Ishikawa (cell line): ENCODE results near the gene ATF7IP2.

Experiments
- CEBPB ChIP-seq: IDR thresholded peaks from 2 replicates; pipeline ENCODE4 v1.6.1; 2012
- CREB1 ChIP-seq: IDR thresholded peaks from 2 replicates; pipeline ENCODE4 v1.6.1; 2012; ENCODE audit warnings: low read depth
- EGR1 ChIP-seq: IDR thresholded peaks from 2 replicates; pipeline ENCODE4 v1.6.1; 2012
- EP300 ChIP-seq: IDR thresholded peaks from 2 replicates; pipeline ENCODE4 v1.6.1; 2012; ENCODE audit warnings: borderline replicate concordance
- FOXM1 ChIP-seq: IDR thresholded peaks from 2 replicates; pipeline ENCODE4 v1.6.1; 2012; ENCODE audit warnings: low read depth, borderline replicate concordance
- NFIC ChIP-seq: IDR thresholded peaks from 2 replicates; pipeline ENCODE4 v1.6.1; 2012
- RAD21 ChIP-seq: IDR thresholded peaks from 2 replicates; pipeline ENCODE4 v1.6.1; 2012; ENCODE audit warnings: low read depth
- TAF1 ChIP-seq: IDR thresholded peaks from 2 replicates; pipeline ENCODE4 v1.6.1; 2012; ENCODE audit warnings: low read depth, mild to moderate bottlenecking
- TCF12 ChIP-seq: IDR thresholded peaks from 2 replicates; pipeline ENCODE4 v1.6.1; 2012; ENCODE audit warnings: low read depth
- TEAD4 ChIP-seq: IDR thresholded peaks from 2 replicates; pipeline ENCODE4 v1.6.1; 2012
- YY1 ChIP-seq: IDR thresholded peaks from 2 replicates; pipeline ENCODE4 v1.6.1; 2012; ENCODE audit warnings: low read depth
- ZBTB7A ChIP-seq: IDR thresholded peaks from 2 replicates; pipeline ENCODE4 v1.6.1; 2012; ENCODE audit warnings: low read depth
- TF ChIP-seq, protein P1 (sequence below): IDR thresholded peaks from 2 replicates; pipeline ENCODE4 v1.6.1; 2012
- TF ChIP-seq, protein P2 (sequence below): IDR thresholded peaks from 2 replicates; pipeline ENCODE4 v1.6.1; 2012
- TF ChIP-seq, protein P3 (sequence below): IDR thresholded peaks from 2 replicates; pipeline ENCODE4 v1.6.1; 2012; ENCODE audit warnings: low read depth, mild to moderate bottlenecking

ATF7IP2 gene

DNA sequence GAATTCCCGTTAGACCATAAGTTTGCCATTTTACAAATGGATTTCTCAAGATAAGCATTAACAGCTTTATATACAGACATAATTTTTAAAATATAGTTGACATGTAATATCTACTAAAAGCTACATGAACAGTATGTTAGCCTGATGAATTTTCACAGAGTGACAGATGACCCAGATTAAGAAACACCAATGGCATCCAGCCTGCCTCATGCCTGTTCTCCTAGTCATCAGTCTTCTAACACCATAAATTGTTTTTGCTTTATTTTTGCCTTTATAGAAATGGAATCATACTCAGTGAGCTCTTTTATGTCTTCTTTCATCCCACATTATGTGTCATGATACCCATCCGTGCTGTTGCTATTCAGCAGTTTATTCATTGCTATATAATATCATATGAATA, 80.0 kb downstream of the ATF7IP2 start:
- TF ChIP-seq, protein P1, sequence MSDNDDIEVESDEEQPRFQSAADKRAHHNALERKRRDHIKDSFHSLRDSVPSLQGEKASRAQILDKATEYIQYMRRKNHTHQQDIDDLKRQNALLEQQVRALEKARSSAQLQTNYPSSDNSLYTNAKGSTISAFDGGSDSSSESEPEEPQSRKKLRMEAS, result no peak
- no peak for TF ChIP-seq NFIC
- TF ChIP-seq FOXM1, result no peak
- no peak for TF ChIP-seq RAD21
- no peak for TF ChIP-seq CEBPB
- no peak for TF ChIP-seq TEAD4
- TF ChIP-seq, protein P2, sequence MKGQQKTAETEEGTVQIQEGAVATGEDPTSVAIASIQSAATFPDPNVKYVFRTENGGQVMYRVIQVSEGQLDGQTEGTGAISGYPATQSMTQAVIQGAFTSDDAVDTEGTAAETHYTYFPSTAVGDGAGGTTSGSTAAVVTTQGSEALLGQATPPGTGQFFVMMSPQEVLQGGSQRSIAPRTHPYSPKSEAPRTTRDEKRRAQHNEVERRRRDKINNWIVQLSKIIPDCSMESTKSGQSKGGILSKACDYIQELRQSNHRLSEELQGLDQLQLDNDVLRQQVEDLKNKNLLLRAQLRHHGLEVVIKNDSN, result no peak
- TF ChIP-seq, protein P3, sequence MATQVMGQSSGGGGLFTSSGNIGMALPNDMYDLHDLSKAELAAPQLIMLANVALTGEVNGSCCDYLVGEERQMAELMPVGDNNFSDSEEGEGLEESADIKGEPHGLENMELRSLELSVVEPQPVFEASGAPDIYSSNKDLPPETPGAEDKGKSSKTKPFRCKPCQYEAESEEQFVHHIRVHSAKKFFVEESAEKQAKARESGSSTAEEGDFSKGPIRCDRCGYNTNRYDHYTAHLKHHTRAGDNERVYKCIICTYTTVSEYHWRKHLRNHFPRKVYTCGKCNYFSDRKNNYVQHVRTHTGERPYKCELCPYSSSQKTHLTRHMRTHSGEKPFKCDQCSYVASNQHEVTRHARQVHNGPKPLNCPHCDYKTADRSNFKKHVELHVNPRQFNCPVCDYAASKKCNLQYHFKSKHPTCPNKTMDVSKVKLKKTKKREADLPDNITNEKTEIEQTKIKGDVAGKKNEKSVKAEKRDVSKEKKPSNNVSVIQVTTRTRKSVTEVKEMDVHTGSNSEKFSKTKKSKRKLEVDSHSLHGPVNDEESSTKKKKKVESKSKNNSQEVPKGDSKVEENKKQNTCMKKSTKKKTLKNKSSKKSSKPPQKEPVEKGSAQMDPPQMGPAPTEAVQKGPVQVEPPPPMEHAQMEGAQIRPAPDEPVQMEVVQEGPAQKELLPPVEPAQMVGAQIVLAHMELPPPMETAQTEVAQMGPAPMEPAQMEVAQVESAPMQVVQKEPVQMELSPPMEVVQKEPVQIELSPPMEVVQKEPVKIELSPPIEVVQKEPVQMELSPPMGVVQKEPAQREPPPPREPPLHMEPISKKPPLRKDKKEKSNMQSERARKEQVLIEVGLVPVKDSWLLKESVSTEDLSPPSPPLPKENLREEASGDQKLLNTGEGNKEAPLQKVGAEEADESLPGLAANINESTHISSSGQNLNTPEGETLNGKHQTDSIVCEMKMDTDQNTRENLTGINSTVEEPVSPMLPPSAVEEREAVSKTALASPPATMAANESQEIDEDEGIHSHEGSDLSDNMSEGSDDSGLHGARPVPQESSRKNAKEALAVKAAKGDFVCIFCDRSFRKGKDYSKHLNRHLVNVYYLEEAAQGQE, result no peak
- TF ChIP-seq CREB1, result no peak
- TF ChIP-seq EGR1, result no peak
- no peak for TF ChIP-seq TCF12
- no peak for TF ChIP-seq ZBTB7A
- no peak for TF ChIP-seq TAF1
- TF ChIP-seq EP300, result no peak
- TF ChIP-seq YY1, result no peak

DNA sequence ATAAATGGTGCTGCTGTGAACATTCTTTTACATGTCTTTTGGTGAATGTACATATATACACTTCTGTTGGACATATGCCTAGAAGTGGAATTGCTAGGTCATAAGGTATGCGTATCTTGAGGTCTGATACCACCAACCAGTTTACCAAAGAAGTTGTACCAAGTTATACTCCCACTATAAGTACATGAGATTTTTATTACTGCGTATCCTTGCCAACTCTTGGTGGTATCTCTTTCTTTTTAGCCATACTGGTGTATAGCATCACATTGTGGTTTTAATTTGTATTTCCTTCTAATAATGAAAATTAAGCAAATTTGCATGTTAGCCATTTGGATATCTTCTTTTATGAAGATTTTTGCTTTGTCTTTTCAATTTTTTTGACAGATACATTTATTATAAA, 80.5 kb downstream of the ATF7IP2 start:
- no peak for TF ChIP-seq YY1
- no peak for TF ChIP-seq EP300
- TF ChIP-seq TAF1, result no peak
- no peak for TF ChIP-seq FOXM1
- no peak for TF ChIP-seq CEBPB
- TF ChIP-seq ZBTB7A, result no peak
- TF ChIP-seq EGR1, result no peak
- TF ChIP-seq, protein P3, result no peak
- no peak for TF ChIP-seq RAD21
- no peak for TF ChIP-seq TCF12
- no peak for TF ChIP-seq CREB1
- TF ChIP-seq, protein P1, result no peak
- TF ChIP-seq, protein P2, result no peak
- TF ChIP-seq NFIC, result no peak
- TF ChIP-seq TEAD4, result no peak

DNA sequence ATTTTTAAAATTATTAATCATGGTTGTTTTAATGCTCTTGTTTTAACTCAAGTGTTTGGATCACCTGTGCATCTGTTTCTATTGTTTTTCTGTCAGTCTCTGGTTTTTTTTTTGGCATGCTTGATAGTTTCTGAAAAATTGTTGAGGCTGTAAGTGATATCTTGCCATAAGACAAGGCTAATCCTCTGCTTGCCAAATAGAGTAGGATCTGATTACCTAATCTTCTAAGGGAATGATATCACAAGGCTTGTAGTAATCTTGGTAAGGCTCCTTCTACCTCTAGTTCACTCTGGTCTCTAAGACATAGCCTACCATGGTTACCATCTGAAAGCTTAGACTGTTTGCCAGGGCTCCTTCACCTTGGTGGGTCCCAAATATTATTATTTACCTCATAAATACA, 81.0 kb downstream of the ATF7IP2 start:
- TF ChIP-seq YY1 (no peak), NFIC (no peak), CREB1 (no peak), EP300 (no peak), TEAD4 (no peak), TCF12 (no peak)
- TF ChIP-seq, protein P3, result no peak
- TF ChIP-seq, protein P1, result no peak

DNA sequence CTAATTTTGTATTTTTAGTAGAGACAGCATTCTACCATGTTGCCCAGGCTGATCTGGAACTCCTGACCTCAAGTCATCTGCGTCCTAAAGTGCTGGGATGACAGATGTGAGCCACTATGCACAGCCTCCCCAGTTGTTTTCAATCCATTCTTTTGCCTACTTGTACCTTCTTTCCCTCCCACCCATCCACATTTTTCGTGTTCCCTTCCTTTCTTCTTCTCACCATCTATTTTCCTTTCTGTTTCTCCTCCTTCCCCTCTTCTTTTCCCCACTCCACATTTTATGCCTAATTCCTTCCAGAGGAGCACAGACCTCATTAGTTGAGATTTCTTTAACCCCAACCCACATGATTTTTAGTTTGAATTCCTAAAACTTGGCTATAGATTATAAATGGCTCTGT, 94.3 kb downstream of the ATF7IP2 start:
- no peak for TF ChIP-seq TAF1
- TF ChIP-seq TCF12, result no peak
- TF ChIP-seq YY1, result no peak
- no peak for TF ChIP-seq RAD21
- TF ChIP-seq FOXM1, result no peak
- TF ChIP-seq TEAD4, result no peak
- no peak for TF ChIP-seq NFIC
- TF ChIP-seq, protein P3, result no peak
- no peak for TF ChIP-seq CEBPB
- no peak for TF ChIP-seq EP300
- no peak for TF ChIP-seq ZBTB7A
- no peak for TF ChIP-seq CREB1
- TF ChIP-seq EGR1, result no peak
- TF ChIP-seq, protein P1, result no peak
- TF ChIP-seq, protein P2, result no peak
